ENCODE data around the gene HOXB5. TPM values are rescaled to one million over a fixed set of nuclear protein-coding genes. Genes with fewer than 3 reads are reported as not detected.

Gene HOXB5
- total and polyA plus RNA-seq, 2 donors (not counting 1 experiment from before 2014, with no cell fraction given): not detected

GRCh38 chr17:48570325-48571023, 23.1 kb downstream of the HOXB5 start:
- 67% methylated on average over 12 of the region's 19 CpGs for WGBS (ENCODE audit: insufficient coverage)
- TF ChIP-seq CTCF (IDR thresholded peaks at IDR 0.05): no peak
- TF ChIP-seq EZH2 (IDR thresholded peaks at IDR 0.05; ENCODE audit: borderline replicate concordance, insufficient read depth, low read depth, low read length, poor library complexity, severe bottlenecking): no peak
- ChIA-PET POLR2A (no interaction called here), CTCF (interaction anchor here (0.9 kb wide), 1 partner anchor 234 kb away, joined by 4 read pairs; no protein-coding TSS in a partner anchor)
- Histone ChIP-seq H3K36me3 (replicated peaks in 1 of 2; ENCODE audit: control extremely low read depth in 1 of 2, control insufficient read depth in 1 of 2, extremely low read depth in 1 of 2, insufficient read depth in 2 of 2, low read length in 1 of 2) (no peaks in the 10 kb centered on the region), H4K20me1 (ENCODE audit: control insufficient read depth, insufficient read depth, low read length, poor library complexity, severe bottlenecking) (no peaks in the 10 kb centered on the region), H3K27me3 (replicated peaks in 1 of 4; ENCODE audit: control extremely low read depth in 1 of 4, control insufficient read depth in 3 of 4, insufficient read depth in 4 of 4, low read length in 3 of 4) (peaks cover 0 to 47% (median 22%) of the 10 kb centered on the region in 4 experiments), H3K79me2 (ENCODE audit: control insufficient read depth, insufficient read depth, low read length) (no peaks in the 10 kb centered on the region), H3K4me1 (ENCODE audit: control insufficient read depth in 2 of 2, insufficient read depth in 2 of 2, low read length in 2 of 2) (peaks cover 5 to 8% of the 10 kb centered on the region in 2 donors), H2AFZ (ENCODE audit: insufficient read depth, low read depth, low read length, poor library complexity, severe bottlenecking) (no peak overlapping the region), H3K4me3 (ENCODE audit: control extremely low read depth in 1 of 5, extremely low read depth in 1 of 5, insufficient read depth in 1 of 5, low read depth in 2 of 5, low read length in 4 of 5) (no peak overlapping the region), H3K4me2 (replicated peaks; ENCODE audit: low read depth, low read length, poor library complexity, severe bottlenecking) (no peak overlapping the region), H3K9ac (ENCODE audit: low read length) (no peak overlapping the region), H3K9me3 (ENCODE audit: control extremely low read depth in 1 of 3, control insufficient read depth in 2 of 3, insufficient read depth in 1 of 3, low read length in 2 of 3) (peaks cover 0 to 6% (median 0%) of the 10 kb centered on the region in 3 donors), H3K27ac (ENCODE audit: low read length in 2 of 2) (no peak overlapping the region)
- Mint-ChIP-seq H3K27me3 (peaks cover 18% of the 10 kb centered on the region), H3K4me3 (no peak overlapping the region), H3K9me3 (ENCODE audit: insufficient read depth) (no peaks in the 10 kb centered on the region), H3K4me1 (peaks cover 8% of the 10 kb centered on the region), H3K27ac (no peak overlapping the region)
- intact Hi-C loops (cut with micrococcal nuclease): no loop called here
- DNase-seq (no peak), ATAC-seq (ENCODE audit: low read depth) (no peak)

- Histone ChIP-seq H3K36me3 (replicated peaks in 1 of 2; ENCODE audit: control extremely low read depth in 1 of 2, control insufficient read depth in 1 of 2, extremely low read depth in 1 of 2, insufficient read depth in 2 of 2, low read length in 1 of 2) (no peaks in the 10 kb centered on the region), H3K4me2 (replicated peaks; ENCODE audit: low read depth, low read length, poor library complexity, severe bottlenecking) (no peak overlapping the region), H3K79me2 (ENCODE audit: control insufficient read depth, insufficient read depth, low read length) (no peaks in the 10 kb centered on the region), H3K27ac (ENCODE audit: low read length in 2 of 2) (no peak overlapping the region), H3K27me3 (replicated peaks in 1 of 4; ENCODE audit: control extremely low read depth in 1 of 4, control insufficient read depth in 3 of 4, insufficient read depth in 4 of 4, low read length in 3 of 4) (peaks cover 0 to 53% (median 23%) of the 10 kb centered on the region in 4 experiments), H3K9me3 (ENCODE audit: control extremely low read depth in 1 of 3, control insufficient read depth in 2 of 3, insufficient read depth in 1 of 3, low read length in 2 of 3) (peaks cover 0 to 6% (median 0%) of the 10 kb centered on the region in 3 donors), H3K4me1 (ENCODE audit: control insufficient read depth in 2 of 2, insufficient read depth in 2 of 2, low read length in 2 of 2) (peaks cover 5 to 8% of the 10 kb centered on the region in 2 donors), H3K4me3 (ENCODE audit: control extremely low read depth in 1 of 5, extremely low read depth in 1 of 5, insufficient read depth in 1 of 5, low read depth in 2 of 5, low read length in 4 of 5) (no peak overlapping the region), H2AFZ (ENCODE audit: insufficient read depth, low read depth, low read length, poor library complexity, severe bottlenecking) (no peak overlapping the region), H4K20me1 (ENCODE audit: control insufficient read depth, insufficient read depth, low read length, poor library complexity, severe bottlenecking) (no peaks in the 10 kb centered on the region), H3K9ac (ENCODE audit: low read length) (no peak overlapping the region)
- WGBS (ENCODE audit: insufficient coverage): 100% methylated on average over 1 of the region's 6 CpGs
- peaks cover 6% of the 10 kb centered on the region for H3K4me1 Mint-ChIP-seq
- H3K9me3 Mint-ChIP-seq (ENCODE audit: insufficient read depth): no peaks in the 10 kb centered on the region
- POLR2A ChIA-PET: no interaction called here
- no peak for TF ChIP-seq EZH2 (IDR thresholded peaks at IDR 0.05; ENCODE audit: borderline replicate concordance, insufficient read depth, low read depth, low read length, poor library complexity, severe bottlenecking)
- no peak for TF ChIP-seq CTCF (IDR thresholded peaks at IDR 0.05)
- intact Hi-C loops (cut with micrococcal nuclease): no loop called here
- no peak overlapping the region for H3K27ac Mint-ChIP-seq
- H3K27me3 Mint-ChIP-seq: peaks cover 20% of the 10 kb centered on the region
- DNase-seq (no peak), ATAC-seq (ENCODE audit: low read depth) (no peak)
- H3K4me3 Mint-ChIP-seq: no peak overlapping the region
- CTCF ChIA-PET: interaction anchor here (0.6 to 0.9 kb wide), 2 partner anchors 22 to 234 kb away, joined by 4 to 5 read pairs; no protein-coding TSS in a partner anchor
These were observed 23.8 kb downstream of the HOXB5 start for GRCh38 chr17:48569674-48570324.
